GM19324 (cell line): Measurements from ENCODE around the gene SCG3.
A peak's percentile ranks its signal among the peaks of the same experiment; 100 is the strongest.
"Not testable (repeated sequence)": the region's sequence is repeated elsewhere in the genome, so short reads cannot be mapped to it uniquely, and the experiment has no call there.

ENCODE experiments used
- ATAC-seq: cut with Tn5 transposase; IDR thresholded peaks from one replicate; pipeline ENCODE4 v1.9.1; 2021; ENCODE audit warnings: mild to moderate bottlenecking, moderate library complexity; ENCODE audit not compliant: unreplicated experiment, low FRiP score

SCG3 gene

DNA sequence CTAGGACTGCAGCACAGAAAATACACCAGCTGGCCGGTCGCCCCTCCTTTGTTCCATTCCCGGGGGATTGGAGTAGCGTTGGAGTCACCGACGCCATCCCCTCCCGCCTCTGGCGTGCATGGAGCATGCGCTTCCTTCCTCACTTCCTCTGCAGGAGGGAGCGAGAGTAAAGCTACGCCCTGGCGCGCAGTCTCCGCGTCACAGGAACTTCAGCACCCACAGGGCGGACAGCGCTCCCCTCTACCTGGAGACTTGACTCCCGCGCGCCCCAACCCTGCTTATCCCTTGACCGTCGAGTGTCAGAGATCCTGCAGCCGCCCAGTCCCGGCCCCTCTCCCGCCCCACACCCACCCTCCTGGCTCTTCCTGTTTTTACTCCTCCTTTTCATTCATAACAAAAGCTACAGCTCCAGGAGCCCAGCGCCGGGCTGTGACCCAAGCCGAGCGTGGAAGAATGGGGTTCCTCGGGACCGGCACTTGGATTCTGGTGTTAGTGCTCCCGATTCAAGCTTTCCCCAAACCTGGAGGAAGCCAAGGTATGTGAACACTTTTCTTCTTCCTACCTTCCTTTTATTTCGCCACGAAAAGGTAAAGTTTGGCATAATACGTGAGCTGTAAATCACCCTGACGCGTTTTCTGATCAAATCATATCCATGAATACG, at the start of gene SCG3:
TSS of gene SCG3 (plus strand) at position 201 of the 661 bp plus-strand sequence. CDS start at position 454, 253 bp downstream.
- peak; percentile 51 for ATAC-seq

DNA sequence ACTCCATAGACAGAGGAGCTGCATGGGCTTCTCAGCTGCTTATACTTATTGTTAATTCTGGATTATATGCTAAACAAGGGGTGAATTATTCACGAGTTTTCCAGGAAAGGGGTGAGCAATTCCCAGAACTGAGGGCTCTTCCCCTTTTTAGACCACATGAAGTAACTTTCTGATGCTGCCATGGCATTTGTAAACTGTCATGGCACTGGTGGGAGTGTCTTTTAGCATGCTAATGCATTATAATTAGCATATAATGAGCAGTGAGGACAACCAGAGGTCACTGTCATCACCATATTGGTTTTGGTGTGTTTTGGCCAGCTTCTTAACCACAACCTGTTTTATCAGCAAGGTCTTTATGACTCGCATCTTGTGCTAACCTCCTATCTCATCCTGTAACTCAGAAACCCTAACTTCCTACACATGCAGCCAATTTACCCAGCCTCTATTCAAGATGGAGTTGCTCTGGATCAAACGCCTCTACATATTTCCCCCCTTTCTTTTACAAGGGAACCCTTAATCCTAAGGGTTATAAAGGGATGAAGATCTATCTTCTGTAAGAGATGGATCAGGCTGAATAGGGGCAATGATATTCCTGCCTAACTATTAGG, 46.6 kb upstream of the SCG3 start:
- no peak for ATAC-seq

DNA sequence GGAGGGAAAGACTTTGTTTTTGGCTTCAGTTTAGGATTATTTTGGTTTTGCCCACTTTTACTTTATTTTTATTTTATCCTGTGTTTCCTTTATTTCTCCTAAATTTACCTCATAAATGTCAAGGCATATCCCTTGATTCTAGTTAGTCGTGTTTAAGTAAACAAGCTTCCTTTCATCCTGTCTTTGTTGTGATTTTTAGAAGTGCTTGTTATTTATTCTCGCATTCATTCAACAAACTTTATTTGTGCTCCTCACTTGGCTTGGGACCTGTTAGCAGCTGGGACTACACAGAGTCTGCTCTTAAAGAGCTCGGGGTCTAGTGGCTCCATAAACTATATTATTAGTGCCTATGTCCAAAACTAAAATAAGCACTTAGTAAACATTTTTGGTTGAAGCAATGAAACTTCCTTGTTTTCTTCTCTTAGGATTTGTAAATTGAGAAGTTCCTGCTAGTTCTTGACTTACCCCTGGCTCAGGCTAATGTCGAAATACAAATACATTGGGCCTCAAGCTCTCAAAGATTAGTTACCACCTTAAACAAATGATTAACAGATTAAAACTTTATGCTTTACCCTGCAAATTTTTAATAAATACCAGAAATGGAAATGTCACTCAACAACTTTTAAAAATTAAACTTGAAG, 39.7 kb upstream of the SCG3 start:
- ATAC-seq, result no peak

DNA sequence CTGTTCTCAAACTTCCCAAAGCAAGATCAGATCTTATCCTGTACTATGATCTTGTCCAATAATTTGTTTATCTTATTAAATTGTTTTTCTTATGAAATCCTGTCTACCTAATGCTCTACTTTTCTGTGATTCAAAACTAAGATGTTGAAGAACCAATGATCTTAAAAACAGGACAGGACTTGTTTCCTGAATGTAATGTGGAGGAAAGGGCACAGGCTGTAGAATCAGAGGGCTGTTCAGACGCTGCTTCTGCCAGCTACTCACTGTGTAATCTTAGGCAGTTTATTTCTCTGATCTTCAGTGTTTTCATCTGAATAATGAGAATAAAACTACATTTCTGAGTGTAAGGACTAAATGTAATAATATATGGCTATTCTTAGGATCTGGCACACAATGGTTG, 38.6 kb upstream of the SCG3 start:
- no peak for ATAC-seq

DNA sequence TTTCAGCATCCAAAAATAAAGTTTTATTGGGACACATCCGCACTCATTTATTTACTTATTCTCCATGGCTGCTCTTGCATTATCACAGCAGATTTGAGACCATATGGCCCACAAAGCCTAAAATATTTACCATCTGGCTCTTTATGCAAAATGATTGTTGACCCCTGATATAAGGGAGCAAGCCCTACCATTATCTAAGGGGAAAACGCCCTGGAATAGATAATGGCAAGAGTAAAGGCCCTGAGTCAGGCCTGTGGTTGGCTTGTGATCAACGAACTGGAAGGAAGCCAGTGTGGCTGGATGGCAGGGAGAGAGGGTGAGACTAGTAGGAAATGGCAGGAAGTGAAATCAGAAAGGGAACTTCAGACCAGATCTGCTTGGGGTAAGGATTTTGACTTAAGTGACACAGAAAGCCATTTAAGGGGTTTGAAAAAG, 34.2 kb upstream of the SCG3 start:
- ATAC-seq, result no peak

DNA sequence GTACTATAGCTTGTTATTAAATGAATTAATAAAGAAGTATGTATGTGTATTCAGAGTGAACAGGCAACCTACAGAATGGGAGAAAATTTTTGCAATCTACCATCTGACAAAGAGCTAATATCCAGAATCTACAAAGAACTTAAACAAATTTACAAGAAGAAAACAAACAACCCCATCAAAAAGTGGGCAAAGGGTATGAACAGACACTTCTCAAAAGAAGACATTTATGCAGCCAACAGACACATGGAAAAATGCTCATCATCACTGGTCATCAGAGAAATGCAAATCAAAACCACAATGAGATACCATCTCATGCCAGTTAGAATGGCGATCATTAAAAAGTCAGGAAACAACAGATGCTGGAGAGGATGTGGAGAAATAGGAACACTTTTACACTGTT, 33.2 kb upstream of the SCG3 start:
- not testable (repeated sequence) for ATAC-seq

DNA sequence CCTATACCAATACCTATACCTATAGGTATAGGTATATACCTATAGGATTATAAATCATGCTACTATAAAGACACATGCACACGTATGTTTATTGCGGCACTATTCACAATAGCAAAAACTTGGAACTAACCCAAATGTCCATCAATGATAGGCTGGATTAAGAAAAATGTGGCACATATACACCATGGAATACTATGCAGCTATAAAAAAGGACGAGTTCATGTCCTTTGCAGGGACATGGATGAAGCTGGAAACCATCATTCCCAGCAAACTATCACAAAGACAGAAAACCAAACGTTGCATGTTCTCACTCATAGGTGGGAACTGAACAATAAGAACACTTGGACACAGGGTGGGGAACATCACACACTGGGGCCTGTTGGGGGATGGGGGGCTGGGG, 32.7 kb upstream of the SCG3 start:
- not testable (repeated sequence) for ATAC-seq

DNA sequence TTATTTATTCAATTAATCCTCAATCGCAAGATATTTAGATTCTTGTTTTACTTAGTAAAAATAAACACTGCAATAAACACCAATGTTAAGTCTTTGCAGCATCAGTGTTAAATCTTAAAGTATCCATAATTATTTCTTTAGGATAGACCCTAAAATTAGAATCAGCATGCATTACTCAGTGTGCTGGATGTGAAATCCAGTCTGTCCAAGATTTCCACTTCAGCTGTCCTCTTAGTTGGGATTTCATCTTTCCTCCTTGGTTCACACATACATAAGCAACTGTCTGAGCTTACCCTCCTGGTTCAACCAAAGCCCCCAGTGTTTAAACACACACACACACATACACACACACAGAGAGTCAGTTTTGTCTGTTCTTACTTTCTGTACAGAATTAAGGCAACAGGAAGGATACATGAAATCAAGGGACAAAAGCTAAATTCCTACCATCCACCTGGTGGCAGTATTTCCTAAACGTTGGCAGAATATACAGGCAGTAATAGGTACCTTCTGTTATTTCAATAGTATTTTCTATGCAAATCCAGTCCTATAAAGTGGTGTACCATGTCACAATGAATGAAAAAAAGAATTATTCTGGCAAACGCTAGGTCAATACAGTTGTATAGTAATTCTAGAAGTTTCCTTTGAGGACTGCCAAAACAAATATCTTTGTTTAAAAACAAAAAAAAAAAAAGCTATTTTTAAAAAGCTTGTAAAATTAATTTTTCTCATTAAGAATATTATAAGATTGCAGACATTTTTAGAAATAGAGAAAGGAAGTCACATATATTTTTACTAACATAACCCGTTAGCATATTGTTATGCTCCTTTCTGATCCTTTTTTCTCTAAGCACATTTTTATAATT, 31.4 kb upstream of the SCG3 start:
- ATAC-seq, result no peak

DNA sequence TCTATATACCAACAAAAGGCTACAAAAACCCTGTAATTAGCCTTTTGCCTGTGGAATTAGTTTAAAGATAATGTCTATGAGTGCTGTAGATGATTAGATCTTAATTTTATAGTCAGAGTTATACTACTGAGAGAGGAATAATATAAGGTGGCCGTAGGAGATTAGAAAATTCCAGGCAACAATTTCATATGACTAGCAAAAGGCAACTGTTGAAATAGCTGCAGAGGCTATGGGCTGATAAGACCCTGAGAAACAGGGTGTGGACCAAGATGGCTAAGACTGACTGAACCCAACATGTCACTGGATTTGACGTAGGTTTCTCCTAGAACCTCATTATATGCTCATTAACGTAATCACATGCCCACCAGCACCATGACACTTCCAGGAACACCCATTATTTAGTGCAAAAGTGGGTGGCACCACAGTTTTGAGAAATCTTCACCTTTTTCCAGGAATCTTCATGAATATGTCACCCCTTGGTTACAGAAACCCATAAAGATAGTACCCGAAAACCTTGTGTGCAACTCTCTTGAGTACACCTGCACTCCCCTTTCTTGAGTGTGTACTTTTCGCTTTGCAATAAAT, 29.1 kb upstream of the SCG3 start:
- ATAC-seq, result no peak

DNA sequence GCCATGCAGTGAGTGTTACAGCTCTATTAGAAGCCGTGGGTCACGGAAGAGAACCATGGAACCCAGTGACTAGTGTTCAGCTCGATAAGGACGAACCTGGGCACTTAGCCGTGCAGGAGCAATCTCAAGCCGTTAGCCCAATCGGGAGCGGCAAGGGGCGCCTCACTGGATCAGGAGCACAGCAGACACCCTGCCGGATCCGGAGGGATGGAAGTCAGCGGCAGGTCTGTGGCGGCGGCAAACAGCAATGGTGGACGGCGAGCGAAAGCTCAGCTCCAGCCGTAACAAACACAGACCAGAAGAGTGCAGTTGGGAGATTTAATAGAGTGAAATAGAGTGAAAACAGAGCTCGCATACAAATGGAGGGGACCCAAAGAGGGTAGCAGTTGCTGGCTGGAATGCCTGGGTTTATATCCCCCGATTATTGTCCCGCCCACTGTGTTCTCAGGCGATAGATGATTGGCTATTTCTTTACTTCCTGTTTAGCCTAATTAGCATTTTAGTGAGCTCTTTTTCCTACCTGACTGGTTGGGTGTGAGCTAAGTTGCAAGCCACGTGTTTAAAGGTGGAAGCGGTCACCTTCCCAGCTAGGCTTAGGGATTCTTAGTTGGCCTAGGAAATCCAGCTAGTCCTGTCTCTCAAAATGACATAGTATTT, 25.8 kb upstream of the SCG3 start:
- ATAC-seq, result not testable (repeated sequence)

DNA sequence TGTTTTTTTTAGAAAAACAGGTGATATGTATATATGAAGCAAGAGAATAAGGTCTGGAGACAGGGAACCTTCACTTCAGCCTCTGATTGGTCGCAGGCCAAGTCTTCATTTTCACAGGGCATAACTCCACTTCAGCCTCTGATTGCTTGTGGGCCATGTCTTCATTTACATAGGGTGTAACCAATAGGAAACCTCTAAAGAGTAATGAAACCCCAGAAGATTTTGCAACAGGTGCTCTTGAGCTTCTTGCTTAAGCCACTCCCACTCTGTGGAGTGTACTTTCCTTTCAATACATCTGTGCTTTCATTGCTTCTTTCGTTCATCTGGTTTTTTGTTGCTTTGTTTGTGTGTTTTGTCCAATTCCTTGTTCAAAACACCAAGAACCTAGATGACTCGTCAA, 22.6 kb upstream of the SCG3 start:
- ATAC-seq, result no peak

DNA sequence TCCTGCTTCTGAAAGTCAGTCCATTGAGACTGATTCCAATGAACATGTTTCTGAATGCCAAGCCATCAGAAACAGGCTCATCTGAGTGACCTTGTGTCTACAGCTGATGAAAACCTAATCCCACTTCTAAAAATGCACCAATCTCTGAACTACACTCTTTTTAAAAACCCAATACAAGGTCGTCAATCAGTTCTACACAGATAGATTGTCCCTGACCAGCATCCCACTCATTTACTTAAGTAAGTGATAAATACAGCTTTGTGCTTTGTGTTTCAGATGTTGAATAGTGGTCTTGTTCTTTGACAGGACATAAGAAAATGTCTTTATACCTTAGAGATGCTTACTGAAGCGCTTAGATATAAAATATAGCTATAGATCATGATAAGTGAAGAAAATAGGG, 20.2 kb upstream of the SCG3 start:
- no peak for ATAC-seq

DNA sequence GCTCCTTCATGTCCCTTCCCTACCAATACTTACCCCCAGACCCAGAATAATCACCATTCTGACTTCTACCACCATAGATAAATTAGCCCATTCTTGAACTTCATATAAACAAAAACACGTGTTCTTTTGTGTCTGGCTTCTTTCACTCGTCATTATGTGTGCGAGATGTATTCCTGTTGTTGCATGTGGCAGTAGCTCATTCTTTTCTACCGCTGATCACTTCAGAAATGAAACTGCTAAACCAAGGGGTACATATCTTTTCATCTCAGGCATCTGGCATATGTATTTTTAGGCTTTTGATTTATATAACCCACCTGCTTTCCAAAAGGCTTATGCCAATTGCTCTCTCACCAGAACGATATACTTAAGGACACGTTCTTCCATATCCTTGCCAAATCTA, 13.8 kb upstream of the SCG3 start:
- no peak for ATAC-seq

DNA sequence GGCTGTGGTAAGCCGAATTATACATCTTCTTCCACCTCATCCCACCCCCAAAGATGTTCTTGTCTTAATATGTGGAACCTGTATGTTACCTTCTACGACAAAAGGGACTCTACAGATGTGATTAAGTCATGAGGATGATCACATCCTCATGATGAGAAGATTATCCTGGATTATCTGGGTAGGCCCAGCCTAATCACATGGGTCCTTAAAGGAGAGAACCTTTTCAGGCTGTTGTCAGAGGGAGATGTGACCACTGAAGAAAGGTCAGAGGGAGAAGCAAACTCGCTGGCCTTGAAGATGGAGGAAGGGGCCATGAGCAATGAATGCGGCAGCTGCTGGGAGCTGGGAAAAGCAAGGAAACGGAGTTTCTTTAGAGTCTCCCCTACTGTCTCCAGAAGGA, 12.9 kb upstream of the SCG3 start:
- no peak for ATAC-seq

DNA sequence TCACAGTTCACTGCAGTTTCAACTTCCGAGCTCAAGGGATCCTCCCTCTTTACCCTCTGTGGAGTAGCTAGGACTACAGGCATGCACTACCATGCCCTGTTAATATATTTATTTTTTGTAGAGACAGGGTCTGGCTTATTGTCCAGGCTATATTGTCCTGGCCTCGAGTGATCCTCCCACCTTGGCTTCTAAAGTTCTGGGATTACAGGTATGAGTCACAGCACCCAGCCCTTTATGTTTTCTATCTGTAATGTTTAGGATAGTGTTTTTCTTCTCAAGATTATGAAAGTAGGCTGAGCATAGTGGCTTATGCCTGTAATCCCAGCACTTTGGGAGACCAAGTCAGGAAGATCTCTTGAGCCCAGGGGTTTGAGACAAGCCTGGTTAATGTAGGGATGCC, 11.9 kb upstream of the SCG3 start:
- ATAC-seq, result no peak

DNA sequence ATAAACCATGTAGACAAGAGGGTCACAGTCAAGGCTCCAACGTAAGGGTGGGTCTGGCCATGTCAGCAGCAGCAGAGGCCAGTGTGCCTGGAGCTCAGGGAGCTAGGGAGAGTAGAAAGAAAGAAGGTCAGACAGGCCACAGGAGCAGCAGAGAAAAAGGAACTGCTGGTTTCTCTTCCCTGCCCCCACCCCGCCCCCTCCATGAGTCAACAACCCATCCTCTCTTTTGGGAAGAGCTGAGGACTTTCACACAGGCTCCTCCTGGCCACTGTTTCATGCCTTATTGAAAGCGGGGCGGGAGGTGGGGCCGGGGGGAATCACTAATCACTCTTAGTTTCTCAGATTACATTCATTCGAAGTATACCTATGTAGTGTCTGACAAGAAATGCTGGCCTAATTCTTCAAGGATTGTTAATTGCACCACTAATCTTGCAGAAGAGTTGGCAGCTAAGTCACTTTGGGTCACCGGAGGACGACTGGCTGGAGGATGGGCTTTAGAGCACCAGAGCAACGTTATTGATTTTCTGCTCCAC, 9.1 kb upstream of the SCG3 start:
- no peak for ATAC-seq

DNA sequence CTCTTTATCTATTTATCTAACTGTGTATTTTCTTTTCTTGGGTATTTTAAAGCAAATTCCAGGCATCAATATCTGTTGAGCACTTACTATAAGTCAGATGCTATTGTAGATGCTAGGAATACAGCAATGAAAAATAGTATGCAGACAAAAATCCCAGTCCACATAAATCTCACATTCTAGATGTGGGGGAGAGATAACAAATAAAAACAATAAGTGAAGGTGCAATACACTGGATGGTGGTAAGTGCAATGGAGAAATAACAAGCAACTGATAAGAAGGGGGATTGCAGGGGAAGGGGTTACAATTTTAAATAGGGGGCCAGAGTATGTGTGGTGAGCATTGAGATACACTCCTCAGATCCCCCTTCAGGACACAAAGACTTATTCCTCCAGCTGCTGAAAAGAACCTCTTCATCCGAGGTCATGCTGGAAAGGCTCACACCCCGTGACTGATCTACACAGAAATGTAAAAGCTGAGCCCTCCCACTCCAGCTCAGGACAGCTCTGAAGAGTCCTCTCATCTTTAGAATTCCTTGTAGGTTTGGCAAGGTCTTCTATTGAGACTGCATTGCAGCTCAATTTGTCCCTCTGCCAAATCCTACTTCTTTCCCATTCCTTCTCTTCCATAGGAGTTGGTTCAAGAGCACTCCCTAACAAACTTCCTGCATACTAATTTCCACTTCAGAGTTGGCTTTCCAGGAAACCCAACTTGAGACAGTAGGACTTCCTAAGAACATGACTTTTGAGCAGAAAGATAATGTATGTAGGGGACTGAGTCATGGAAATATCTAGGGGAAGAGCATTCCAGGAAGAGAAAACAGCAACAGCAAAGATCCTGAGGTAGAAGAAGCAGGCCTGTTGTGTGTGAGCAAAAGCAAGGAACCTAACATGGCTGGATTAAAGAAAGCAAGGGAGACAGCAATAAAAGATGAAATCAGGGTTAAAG, 8.1 kb upstream of the SCG3 start:
- no peak for ATAC-seq

DNA sequence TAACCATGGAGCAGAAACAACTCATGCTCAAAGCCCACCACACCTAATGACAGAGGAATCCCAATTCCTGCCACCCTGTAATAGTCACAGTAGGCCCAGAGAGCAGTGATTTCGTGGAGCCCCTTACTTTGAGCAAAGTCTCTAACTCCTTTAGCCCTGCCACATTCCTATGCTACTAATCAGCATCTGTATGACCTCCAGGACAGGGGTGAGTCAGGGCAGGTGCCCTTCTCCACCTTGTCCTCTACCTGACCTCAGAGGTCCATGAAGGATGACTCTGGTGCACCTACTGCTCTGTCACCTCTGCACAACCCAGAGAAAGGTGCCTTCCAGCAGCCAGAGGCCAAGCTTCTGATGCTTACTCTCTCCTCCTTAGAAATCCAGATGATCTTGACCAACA, 6.1 kb upstream of the SCG3 start:
- no peak for ATAC-seq

DNA sequence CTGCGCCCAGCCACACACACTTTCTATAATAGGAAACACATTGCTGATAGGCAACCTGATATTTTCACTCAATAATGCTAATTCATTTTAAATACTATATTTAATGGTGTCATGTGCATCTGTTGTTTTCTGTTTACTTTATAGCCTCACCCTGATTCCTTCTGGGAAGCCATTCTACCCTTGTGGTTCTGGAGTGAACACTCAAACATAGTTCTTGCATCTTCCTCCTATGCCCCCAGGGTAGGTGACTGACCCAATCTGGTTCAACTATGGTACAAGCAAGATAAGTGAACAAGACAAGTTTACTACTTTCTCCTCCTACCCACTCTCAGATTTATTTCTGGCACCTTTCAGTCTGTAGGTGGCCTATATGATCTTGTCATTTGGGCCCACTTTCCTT, 4.3 kb upstream of the SCG3 start:
- no peak for ATAC-seq
